Measurements from ENCODE around the gene TNS1.

TNS1 gene

GRCh38 chr2:217887841-217888701 is 114.7 kb downstream of the TNS1 start:
- H3K27ac ChIP-seq (ENCODE audit: low read length): no peak overlapping the region
- H3K79me2 ChIP-seq (ENCODE audit: low read length): no peaks in the 10 kb centered on the region
- no peak for DNase-seq
- TF ChIP-seq CTCF (IDR thresholded peaks at IDR 0.05; ENCODE audit: low read length) (no peak), EZH2 (optimal IDR thresholded peaks at IDR 0.05; ENCODE audit: low read depth, low read length) (no peak), EZH2phosphoT487 (IDR thresholded peaks at IDR 0.05; ENCODE audit: low read length) (no peak)
- H4K20me1 ChIP-seq (ENCODE audit: insufficient read depth, low read length): no peaks in the 10 kb centered on the region
- no peak overlapping the region for H2AFZ ChIP-seq (ENCODE audit: low read length)
- no peak overlapping the region for H3K4me3 ChIP-seq (ENCODE audit: low read length)
- H3K9me2 ChIP-seq (replicated peaks; ENCODE audit: insufficient read depth, low read length): no peaks in the 10 kb centered on the region
- H3K4me1 ChIP-seq (ENCODE audit: low read length): no peaks in the 10 kb centered on the region
- no peaks in the 10 kb centered on the region for H3K9me3 ChIP-seq (replicated peaks; ENCODE audit: insufficient read depth, low read length)
- H3K9ac ChIP-seq (ENCODE audit: low read length): no peak overlapping the region
- no peaks in the 10 kb centered on the region for H3F3A ChIP-seq (ENCODE audit: insufficient read depth, low read length)
- no peaks in the 10 kb centered on the region for H3K36me3 ChIP-seq (replicated peaks; ENCODE audit: insufficient read depth, low read length)
- no peaks in the 10 kb centered on the region for H3K27me3 ChIP-seq (replicated peaks; ENCODE audit: insufficient read depth, low read length)
- H3K4me2 ChIP-seq (ENCODE audit: low read depth, low read length): no peak overlapping the region

GRCh38 chr2:217886720-217887309 is 116.0 kb downstream of the TNS1 start:
- no peak overlapping the region for H3K9ac ChIP-seq (ENCODE audit: low read length)
- H3K4me2 ChIP-seq (ENCODE audit: low read depth, low read length): 0 out of 2 replicates have a peak overlapping the region, but pooled peaks have one; percentile 27
- no peak overlapping the region for H2AFZ ChIP-seq (ENCODE audit: low read length)
- peak; percentile 52 for DNase-seq
- no peaks in the 10 kb centered on the region for H4K20me1 ChIP-seq (ENCODE audit: insufficient read depth, low read length)
- no peaks in the 10 kb centered on the region for H3K27me3 ChIP-seq (replicated peaks; ENCODE audit: insufficient read depth, low read length)
- no peaks in the 10 kb centered on the region for H3F3A ChIP-seq (ENCODE audit: insufficient read depth, low read length)
- H3K4me1 ChIP-seq (ENCODE audit: low read length): no peaks in the 10 kb centered on the region
- H3K36me3 ChIP-seq (replicated peaks; ENCODE audit: insufficient read depth, low read length): no peaks in the 10 kb centered on the region
- H3K79me2 ChIP-seq (ENCODE audit: low read length): no peaks in the 10 kb centered on the region
- H3K9me3 ChIP-seq (replicated peaks; ENCODE audit: insufficient read depth, low read length): no peaks in the 10 kb centered on the region
- no peak overlapping the region for H3K27ac ChIP-seq (ENCODE audit: low read length)
- no peak for TF ChIP-seq EZH2 (optimal IDR thresholded peaks at IDR 0.05; ENCODE audit: low read depth, low read length)
- no peak for TF ChIP-seq EZH2phosphoT487 (IDR thresholded peaks at IDR 0.05; ENCODE audit: low read length)
- TF ChIP-seq CTCF (IDR thresholded peaks at IDR 0.05; ENCODE audit: low read length): peak; percentile 78
- H3K9me2 ChIP-seq (replicated peaks; ENCODE audit: insufficient read depth, low read length): no peaks in the 10 kb centered on the region
- H3K4me3 ChIP-seq (ENCODE audit: low read length): no peak overlapping the region

- Histone ChIP-seq H3K4me1 (ENCODE audit: low read length) (no peaks in the 10 kb centered on the region), H3K27ac (ENCODE audit: low read length) (no peak overlapping the region), H3K4me3 (ENCODE audit: low read length) (no peak overlapping the region), H3K9ac (ENCODE audit: low read length) (no peak overlapping the region), H2AFZ (ENCODE audit: low read length) (no peak overlapping the region), H3K27me3 (replicated peaks; ENCODE audit: insufficient read depth, low read length) (no peaks in the 10 kb centered on the region; the same call in 1 of the 2 replicates), H3K79me2 (ENCODE audit: low read length) (no peaks in the 10 kb centered on the region), H3K9me3 (replicated peaks; ENCODE audit: insufficient read depth, low read length) (no peaks in the 10 kb centered on the region), H4K20me1 (ENCODE audit: insufficient read depth, low read length) (no peaks in the 10 kb centered on the region), H3F3A (ENCODE audit: insufficient read depth, low read length) (no peaks in the 10 kb centered on the region), H3K4me2 (ENCODE audit: low read depth, low read length) (no peak overlapping the region), H3K9me2 (replicated peaks; ENCODE audit: insufficient read depth, low read length) (no peaks in the 10 kb centered on the region), H3K36me3 (replicated peaks; ENCODE audit: insufficient read depth, low read length) (no peaks in the 10 kb centered on the region)
- no peak for DNase-seq
- TF ChIP-seq EZH2 (optimal IDR thresholded peaks at IDR 0.05; ENCODE audit: low read depth, low read length) (no peak), CTCF (IDR thresholded peaks at IDR 0.05; ENCODE audit: low read length) (no peak), EZH2phosphoT487 (IDR thresholded peaks at IDR 0.05; ENCODE audit: low read length) (no peak)
Observed at GRCh38 chr2:217886091-217886490, 116.7 kb downstream of the TNS1 start.

All from MM.1S (cell line).